ENCODE results near the gene CRYBG2.
"Not testable (repeated sequence)": the region's sequence is repeated elsewhere in the genome, so short reads cannot be mapped to it uniquely, and the experiment has no call there.

Gene CRYBG2

DNA sequence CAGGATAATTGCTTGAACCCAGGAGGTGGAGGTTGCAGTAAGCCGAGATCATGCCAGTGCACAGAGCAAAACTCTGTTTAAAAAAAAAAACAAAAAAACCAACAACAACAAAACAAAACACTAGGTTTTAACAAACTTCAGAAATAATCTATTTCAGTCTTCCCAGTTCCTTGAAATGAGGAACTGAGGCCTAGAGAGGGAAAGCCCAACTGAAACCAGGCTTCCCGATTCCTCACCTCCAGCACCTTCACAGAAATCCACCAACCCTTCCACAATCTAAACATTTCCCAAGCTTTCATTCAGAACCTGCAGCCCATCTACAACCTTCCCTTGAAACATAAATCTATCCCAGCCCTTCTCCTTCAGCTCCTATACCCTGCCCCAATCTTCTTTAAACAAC lies 36.8 kb downstream of the CRYBG2 start:
- no peak for DNase-seq

GRCh38 chr1:26315874-26316850 lies 37.8 kb downstream of the CRYBG2 start:
- DNase-seq, result no peak

DNA sequence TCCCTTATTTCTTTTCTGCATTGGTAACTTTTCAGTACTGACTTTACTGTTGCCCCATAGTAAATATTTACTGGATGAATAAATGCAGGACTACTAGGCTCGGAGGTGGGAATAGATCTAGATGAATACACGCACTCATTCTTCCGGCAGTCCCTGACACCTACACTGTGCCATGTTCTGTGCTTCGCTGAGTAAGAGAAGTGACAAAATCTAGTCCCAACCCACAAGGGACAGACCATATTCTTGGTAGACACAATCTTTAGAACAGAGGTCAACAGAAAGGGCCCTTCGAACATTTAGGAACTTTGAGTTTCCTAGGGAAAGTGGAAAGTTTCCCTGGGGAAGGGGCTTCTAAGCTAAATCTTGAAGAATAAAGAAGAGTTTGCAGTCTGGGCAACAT lies 39.4 kb downstream of the CRYBG2 start:
- no peak for DNase-seq

DNA sequence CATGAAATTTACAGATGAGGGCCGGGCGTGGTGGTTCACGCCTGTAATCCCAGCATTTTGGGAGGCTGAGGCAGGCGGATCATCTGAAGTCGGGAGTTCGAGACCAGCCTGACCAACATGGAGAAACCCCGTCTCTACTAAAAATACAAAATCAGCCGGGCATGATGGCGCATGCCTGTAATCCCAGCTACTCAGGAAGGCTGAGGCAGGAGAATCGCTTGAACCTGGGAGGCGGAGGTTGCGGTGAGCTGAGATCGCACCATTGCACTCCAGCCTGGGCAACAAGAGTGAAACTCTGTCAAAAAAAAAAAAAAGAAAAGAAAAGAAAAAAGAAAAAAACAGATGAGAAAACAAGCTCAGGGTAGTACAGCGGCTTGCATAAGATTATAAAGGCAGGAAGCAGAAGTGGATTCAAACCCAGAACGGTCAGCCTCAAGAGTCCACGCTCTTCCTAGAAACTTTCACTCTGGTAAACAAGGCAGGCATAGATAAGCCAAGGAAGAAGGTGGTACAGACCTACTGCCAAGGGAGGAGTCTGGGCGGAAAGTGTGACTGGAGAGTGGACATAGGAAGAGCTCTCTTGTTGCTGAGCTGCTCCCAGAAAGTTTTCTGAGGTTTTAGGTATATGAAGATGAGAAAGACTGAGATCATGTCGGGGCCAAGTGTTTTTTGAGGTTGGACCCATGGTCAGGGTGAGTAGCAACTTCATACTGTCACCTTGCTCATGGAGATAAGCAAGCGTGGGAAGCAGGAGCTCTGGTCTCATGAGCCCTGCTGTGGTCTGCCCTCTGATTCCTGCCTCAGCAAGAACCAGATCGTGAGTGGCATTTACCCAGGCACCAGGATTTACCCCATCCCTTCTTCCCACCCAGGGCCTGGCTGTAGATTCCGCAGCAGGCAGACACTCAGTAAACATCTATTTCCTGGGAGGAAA lies 45.7 kb downstream of the CRYBG2 start:
- peak; percentile 60 for DNase-seq

- peak; percentile 54 for DNase-seq
Measured at GRCh38 chr1:26307363-26307781, 46.6 kb downstream of the CRYBG2 start.

DNA sequence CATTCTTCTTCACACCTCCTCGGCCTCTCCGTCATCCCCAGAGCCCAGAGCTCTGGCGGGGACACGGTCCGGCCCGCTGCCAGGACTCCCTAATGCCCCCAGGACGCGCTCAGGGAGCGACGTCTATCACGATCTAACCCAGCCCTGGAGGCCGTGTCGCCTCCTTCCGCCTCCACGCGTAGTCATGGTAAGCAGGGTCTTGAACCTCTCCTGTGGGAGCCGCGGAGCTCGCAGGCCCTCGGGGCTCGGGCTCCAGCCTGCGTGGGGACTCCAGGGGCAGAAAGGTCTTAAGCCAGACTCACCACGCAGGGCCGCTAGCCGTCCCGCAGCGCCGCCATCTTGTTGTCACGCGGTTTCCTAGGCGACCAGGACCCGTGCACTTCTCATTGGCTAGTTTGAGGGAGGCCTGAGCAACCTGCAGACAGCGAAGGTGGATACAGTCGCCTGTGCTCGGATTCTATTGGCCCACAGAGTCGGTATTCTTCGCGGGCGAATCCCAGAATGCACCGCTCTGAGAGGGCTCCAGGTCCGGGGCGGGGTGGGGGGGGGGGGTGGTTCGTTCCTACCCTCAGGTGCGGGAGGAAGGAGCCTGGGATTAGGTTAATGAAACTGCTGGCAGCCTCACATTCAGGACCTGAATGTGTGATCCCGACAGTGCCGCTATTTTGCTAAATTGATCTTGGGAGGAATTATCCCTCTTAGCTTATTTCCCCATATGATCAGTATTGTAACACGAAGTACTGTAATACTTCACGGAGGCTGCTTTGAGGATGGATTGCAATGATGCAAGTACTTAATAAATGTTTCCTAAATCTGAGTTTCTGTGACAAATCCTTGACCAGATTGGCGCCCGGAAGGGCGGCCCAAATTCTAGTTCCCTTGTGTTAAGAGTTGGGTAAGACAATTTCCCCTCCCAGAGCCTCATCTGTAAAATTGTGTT lies 47.4 kb downstream of the CRYBG2 start, which contains the start of gene UBXN11:
TSS of gene UBXN11 (minus strand) at position 347 of the 940 bp plus-strand sequence. CDS start 3,753 bp downstream, outside the sequence.
- DNase-seq, result peak; percentile 98

- no peak for DNase-seq
Measured at GRCh38 chr1:26305667-26306289, 48.2 kb downstream of the CRYBG2 start.

GRCh38 chr1:26302733-26303405 lies 51.1 kb downstream of the CRYBG2 start:
- no peak for DNase-seq

DNA sequence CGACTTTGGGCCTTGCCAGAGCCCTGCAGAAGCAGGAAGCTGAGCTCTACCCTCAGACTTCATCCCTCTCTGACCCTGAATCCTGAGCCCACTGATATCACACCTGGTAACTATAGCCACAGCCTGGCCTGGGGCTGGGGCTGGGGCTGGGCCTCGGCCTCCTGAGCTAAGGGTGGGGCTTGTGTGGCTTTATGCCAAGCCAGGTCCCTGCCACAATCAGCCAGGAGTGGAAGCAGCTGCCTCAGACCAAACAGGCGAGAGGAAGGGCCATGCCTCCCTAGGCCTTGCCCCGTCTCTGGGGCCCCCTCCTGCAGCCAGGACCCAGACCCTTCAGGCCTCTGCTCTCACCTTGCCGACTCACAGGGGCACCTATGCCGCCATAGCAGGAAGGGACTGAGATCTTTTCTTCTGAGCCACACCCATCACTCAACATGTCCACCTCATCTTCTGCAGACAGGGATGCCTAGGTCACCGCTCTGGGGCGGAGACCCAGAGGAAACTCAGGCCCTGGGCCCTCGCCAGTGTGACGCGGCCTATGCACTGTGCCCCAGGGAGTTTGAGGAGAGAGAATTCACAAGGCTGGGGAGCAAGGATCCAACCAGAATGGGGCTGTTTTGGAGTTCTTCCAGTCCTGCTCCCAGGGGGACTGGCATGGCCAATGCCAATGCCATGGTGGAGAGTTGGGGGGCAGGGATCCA lies 53.2 kb downstream of the CRYBG2 start:
- DNase-seq, result no peak

GRCh38 chr1:26297791-26298124 lies 56.2 kb downstream of the CRYBG2 start:
- no peak for DNase-seq

DNA sequence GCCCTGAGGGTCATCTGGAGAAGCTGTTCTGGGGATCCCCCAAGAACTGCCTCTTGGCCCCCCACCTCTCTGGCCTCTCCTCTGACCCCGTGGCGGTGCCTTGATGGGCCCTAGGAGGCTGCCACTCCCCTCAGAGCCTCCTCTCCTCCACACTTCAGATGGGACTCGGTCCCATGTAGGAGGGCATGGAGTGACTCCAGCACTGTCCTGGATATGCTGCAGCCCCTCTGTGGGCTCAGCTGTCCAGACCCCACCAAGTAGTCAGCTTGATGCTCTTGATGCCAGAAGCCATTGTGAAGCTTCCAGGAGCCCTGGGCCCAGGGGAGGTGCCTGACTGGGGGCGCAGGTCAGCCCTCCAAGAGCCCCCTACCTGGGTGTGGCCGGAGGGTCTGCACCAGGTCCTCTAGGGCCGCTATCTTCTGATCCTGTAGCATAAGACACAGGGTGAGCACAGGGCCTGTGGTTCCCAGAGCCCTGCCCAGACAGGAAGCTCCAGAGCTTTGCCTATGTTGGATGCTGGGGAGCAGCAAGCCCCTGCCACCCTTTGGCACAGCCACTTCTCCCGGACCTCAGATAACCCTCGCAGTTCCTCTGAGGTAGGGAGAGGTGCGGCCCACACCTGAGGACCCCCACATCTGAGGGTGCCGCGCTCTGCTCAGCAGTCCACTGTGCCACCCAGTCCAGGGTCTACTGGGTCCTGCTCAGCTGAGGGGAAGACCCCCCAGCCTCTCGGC lies 56.7 kb downstream of the CRYBG2 start:
- no peak for DNase-seq

DNA sequence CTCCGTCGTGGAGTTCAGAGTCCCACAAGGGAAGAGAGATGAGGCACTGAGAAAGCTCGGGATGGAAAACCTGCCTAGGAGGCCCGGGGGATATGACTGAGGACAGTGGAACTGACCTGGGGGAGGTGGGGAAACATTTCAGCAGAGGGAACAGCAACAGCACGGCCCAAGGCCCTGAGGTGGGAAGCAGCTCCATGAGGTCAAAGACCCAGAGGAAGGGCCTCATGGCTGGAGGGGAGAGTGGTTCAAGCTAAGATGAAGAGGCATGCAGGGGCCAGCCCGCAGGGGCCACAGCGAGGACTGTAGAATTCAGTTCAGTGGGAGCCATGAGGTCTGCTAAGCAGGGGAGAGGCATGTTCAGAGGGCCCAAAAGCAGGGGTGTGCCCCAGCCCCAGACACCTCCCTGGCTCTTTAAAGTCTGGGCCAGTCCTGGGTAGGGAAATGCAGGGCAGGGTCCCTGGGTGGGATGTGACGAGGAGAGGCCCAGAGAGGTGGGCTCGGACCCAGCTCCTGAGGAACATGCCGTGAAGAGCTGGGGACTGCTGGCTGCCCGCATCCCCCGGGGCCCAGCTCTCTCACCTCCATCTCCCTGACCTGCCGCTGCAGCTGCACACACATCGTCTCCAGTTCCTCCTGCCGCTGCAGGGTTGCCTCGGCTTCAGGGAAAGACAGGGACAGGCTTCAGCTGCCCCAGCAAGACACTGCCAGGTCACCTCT lies 57.4 kb downstream of the CRYBG2 start:
- DNase-seq, result no peak

GRCh38 chr1:26295194-26296138 lies 58.5 kb downstream of the CRYBG2 start:
- DNase-seq, result no peak

GRCh38 chr1:26293911-26294463 lies 59.9 kb downstream of the CRYBG2 start:
- DNase-seq, result no peak

DNA sequence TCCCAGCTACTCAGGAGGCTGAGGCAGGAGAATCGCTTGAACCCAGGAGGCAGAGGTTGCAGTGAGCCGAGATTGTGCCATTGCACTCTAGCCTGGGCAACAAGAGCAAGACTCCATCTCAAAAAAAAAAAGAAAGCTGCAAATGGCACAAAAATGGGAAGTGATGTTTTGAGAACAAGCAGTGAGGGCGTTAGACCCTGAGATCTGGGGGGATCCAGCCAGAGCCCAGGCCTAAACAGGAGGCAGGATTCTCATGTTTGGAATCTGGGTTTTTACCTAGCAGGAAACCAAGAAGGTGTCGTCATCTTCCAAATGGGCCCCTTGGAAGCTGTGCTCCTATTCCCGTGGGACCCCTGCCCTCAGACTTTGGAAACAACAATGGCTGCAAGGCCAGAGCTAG lies 61.2 kb downstream of the CRYBG2 start:
- DNase-seq, result not testable (repeated sequence)

- no peak for DNase-seq
Measured at GRCh38 chr1:26291939-26292338, 62.0 kb downstream of the CRYBG2 start.

GRCh38 chr1:26291433-26291832 lies 62.5 kb downstream of the CRYBG2 start:
- no peak for DNase-seq

GRCh38 chr1:26290882-26291261 lies 63.1 kb downstream of the CRYBG2 start:
- DNase-seq, result no peak

Measured in activated CD4-positive, alpha-beta T cell treated with anti-CD3 and anti-CD28 coated beads, Interleukin-2, Interleukin-6, amounts not matched to agents 100 ng/mL and 50 ng/mL, durations not matched to agents 16 hours and 8 hours (primary cell).